ENCODE measurements around the gene COL2A1.

- TF ChIP-seq POLR2AphosphoS5 (IDR thresholded peaks at IDR 0.05; ENCODE audit: low read depth, low read length) (no peak), POLR2A (IDR thresholded peaks at IDR 0.05; ENCODE audit: low read depth, low read length) (no peak), TAF1 (IDR thresholded peaks at IDR 0.05; ENCODE audit: borderline replicate concordance, low read depth, low read length) (no peak)
Measured at GRCh38 chr12:47967461-47968321, 36.6 kb downstream of the COL2A1 start.

Measured in GM12892 (cell line).